Astrocyte (in vitro differentiated cells and primary cell): ENCODE data around the gene SPEM3. TPM values are rescaled to one million over a fixed set of nuclear protein-coding genes. Genes with fewer than 3 reads are reported as not detected.
A peak's percentile ranks its signal among the peaks of the same experiment; 100 is the strongest.

Experiments used
- DNase-seq: peaks from one replicate; pipeline ENCODE4 v3.0.0-alpha.2; 2010; ENCODE audit warnings: low read depth
- FAIRE-seq: peaks from 2 replicates; lab custom pipeline; 2011; peaks lifted over from hg19 to GRCh38; lab: Jason Lieb, UNC
- H2AFZ ChIP-seq: 2 replicates; pipeline ENCODE4 v1.6.0; 2012; ENCODE audit warnings: low read depth, low read length, inconsistent platforms
- H3K27ac ChIP-seq: 2 replicates; pipeline ENCODE4 v1.5.1; 2011; ENCODE audit warnings: low read depth, low read length, inconsistent platforms
- H3K27me3 ChIP-seq: 2 replicates; pipeline ENCODE4 v1.6.0; 2011; ENCODE audit warnings: low read length, inconsistent platforms; ENCODE audit not compliant: insufficient read depth
- H3K36me3 ChIP-seq: 2 replicates; pipeline ENCODE4 v1.5.1; 2011; ENCODE audit warnings: low read length, inconsistent platforms; ENCODE audit not compliant: insufficient read depth
- H3K4me1 ChIP-seq: 2 replicates; pipeline ENCODE4 v1.5.1; 2011; ENCODE audit warnings: low read length, inconsistent platforms; ENCODE audit not compliant: insufficient read depth
- H3K4me2 ChIP-seq: 2 replicates; pipeline ENCODE4 v1.6.0; 2012; ENCODE audit warnings: low read length, inconsistent platforms
- H3K4me3 ChIP-seq: 2 replicates; pipeline ENCODE4 v1.5.1; 2011; ENCODE audit warnings: low read depth, mild to moderate bottlenecking, low read length, inconsistent platforms; ENCODE audit not compliant: insufficient read depth
- H3K79me2 ChIP-seq: 2 replicates; pipeline ENCODE4 v1.6.0; 2012; ENCODE audit warnings: mild to moderate bottlenecking, low read length, inconsistent platforms; ENCODE audit not compliant: insufficient read depth
- H3K9ac ChIP-seq: 2 replicates; pipeline ENCODE4 v1.6.0; 2012; ENCODE audit warnings: mild to moderate bottlenecking, low read length, inconsistent platforms
- H3K9me3 ChIP-seq: 2 replicates; pipeline ENCODE4 v1.5.1; 2012; ENCODE audit warnings: low read depth, mild to moderate bottlenecking, low read length, inconsistent platforms; ENCODE audit not compliant: insufficient read depth
- H4K20me1 ChIP-seq: 2 replicates; pipeline ENCODE4 v1.6.0; 2012; ENCODE audit warnings: low read length, inconsistent platforms; ENCODE audit not compliant: insufficient read depth
- H3K27ac Mint-ChIP-seq: one replicate; pipeline ENCODE4 v1.8.0; 2021; ENCODE audit warnings: mild to moderate bottlenecking, mixed read lengths; ENCODE audit not compliant: unreplicated experiment
- H3K27me3 Mint-ChIP-seq: one replicate; pipeline ENCODE4 v1.8.0; 2021; ENCODE audit warnings: low read depth, mixed read lengths; ENCODE audit not compliant: unreplicated experiment
- H3K36me3 Mint-ChIP-seq: one replicate; pipeline ENCODE4 v1.8.0; 2021; ENCODE audit warnings: low read depth, mixed read lengths; ENCODE audit not compliant: unreplicated experiment
- H3K4me1 Mint-ChIP-seq: one replicate; pipeline ENCODE4 v1.8.0; 2021; ENCODE audit warnings: low read depth, mixed read lengths; ENCODE audit not compliant: unreplicated experiment
- H3K4me3 Mint-ChIP-seq: one replicate; pipeline ENCODE4 v1.8.0; 2021; ENCODE audit warnings: mild to moderate bottlenecking, moderate library complexity, mixed read lengths; ENCODE audit not compliant: unreplicated experiment
- H3K9me3 Mint-ChIP-seq: one replicate; pipeline ENCODE4 v1.8.0; 2021; ENCODE audit warnings: mild to moderate bottlenecking, mixed read lengths; ENCODE audit not compliant: unreplicated experiment
- CTCF ChIP-seq: IDR thresholded peaks from 2 replicates; pipeline ENCODE4 v1.5.1; 2011; ENCODE audit warnings: low read depth, mild to moderate bottlenecking, inconsistent platforms, low read length, moderate library complexity; ENCODE audit not compliant: insufficient read depth
- EZH2 ChIP-seq: IDR thresholded peaks from 2 replicates; pipeline ENCODE4 v1.6.1; 2012; ENCODE audit warnings: mild to moderate bottlenecking, low read length, inconsistent platforms; ENCODE audit not compliant: insufficient read depth
- total RNA-seq: library from RNA; stranded (reverse); gene quantifications from 2 replicates; pipeline ENCODE4 v1.2.1, GENCODE V29; 2021

Gene SPEM3
- total RNA-seq, 1 donor from 2014 or later: not detected

GRCh38 chr17:7391307-7391706, 37.4 kb upstream of the SPEM3 start:
- FAIRE-seq (no peak), DNase-seq (no peak)
- Histone ChIP-seq H3K27ac (no peak overlapping the region), H3K4me2 (no peak overlapping the region), H3K4me3 (no peak overlapping the region), H3K79me2 (peaks cover 23% of the 10 kb centered on the region), H3K36me3 (peaks cover 25% of the 10 kb centered on the region), H3K9ac (no peak overlapping the region), H3K4me1 (peaks cover 13% of the 10 kb centered on the region), H2AFZ (no peak overlapping the region), H3K27me3 (no peaks in the 10 kb centered on the region), H4K20me1 (peaks cover 38% of the 10 kb centered on the region), H3K9me3 (no peaks in the 10 kb centered on the region)
- Mint-ChIP-seq H3K27me3 (no peaks in the 10 kb centered on the region), H3K4me1 (peaks cover 5% of the 10 kb centered on the region), H3K4me3 (peak overlapping the region; percentile 34), H3K36me3 (peaks cover 17% of the 10 kb centered on the region), H3K27ac (no peak overlapping the region), H3K9me3 (no peaks in the 10 kb centered on the region)
- TF ChIP-seq CTCF (no peak), EZH2 (no peak)

GRCh38 chr17:7392696-7393612, 35.7 kb upstream of the SPEM3 start:
- no peak for FAIRE-seq
- Histone ChIP-seq H3K4me2 (peak overlapping the region; percentile 99), H4K20me1 (peaks cover 36% of the 10 kb centered on the region), H3K27ac (no peak overlapping the region), H3K36me3 (peaks cover 25% of the 10 kb centered on the region), H3K9me3 (no peaks in the 10 kb centered on the region), H3K9ac (peak overlapping the region; percentile 90), H3K4me3 (peak overlapping the region; percentile 86), H3K79me2 (peaks cover 23% of the 10 kb centered on the region), H3K27me3 (no peaks in the 10 kb centered on the region), H3K4me1 (peaks cover 13% of the 10 kb centered on the region), H2AFZ (no peak overlapping the region)
- TF ChIP-seq EZH2 (no peak), CTCF (no peak)
- H3K4me1 Mint-ChIP-seq: peaks cover 5% of the 10 kb centered on the region
- peak overlapping the region; percentile 78 for H3K27ac Mint-ChIP-seq
- H3K9me3 Mint-ChIP-seq: no peaks in the 10 kb centered on the region
- H3K36me3 Mint-ChIP-seq: peaks cover 14% of the 10 kb centered on the region
- DNase-seq: no peak
- H3K27me3 Mint-ChIP-seq: no peaks in the 10 kb centered on the region
- peak overlapping the region; percentile 92 for H3K4me3 Mint-ChIP-seq
